ENCODE results near the gene HSD17B12. TPM values are rescaled to one million over a fixed set of nuclear protein-coding genes. Genes with fewer than 3 reads are reported as not detected.

The HSD17B12 gene
- total and polyA plus RNA-seq, 2 of the 8 experiments (the other 6 are each of a cell fraction or from before 2014, with no cell fraction given), result 46.0 to 121 TPM

- no peak for TF ChIP-seq CHD7 (IDR thresholded peaks at IDR 0.05; ENCODE audit: insufficient replicate concordance, low read length)
Observed at GRCh38 chr11:43688394-43688793, 7.9 kb downstream of the HSD17B12 start (continued).

All from H1 (cell line).